NCI-H2107 treated with DMSO at 0.1 percent for 48 hours (cell line): ENCODE measurements around the gene TMEM256.
"Not testable (repeated sequence)": the region's sequence is repeated elsewhere in the genome, so short reads cannot be mapped to it uniquely, and the experiment has no call there.

ENCODE experiments used
- DNase-seq: peaks from one replicate; lab custom pipeline; 2025; ENCODE audit not compliant: unreplicated experiment; lab: John Stamatoyannopoulos, UW

The TMEM256 gene

DNA sequence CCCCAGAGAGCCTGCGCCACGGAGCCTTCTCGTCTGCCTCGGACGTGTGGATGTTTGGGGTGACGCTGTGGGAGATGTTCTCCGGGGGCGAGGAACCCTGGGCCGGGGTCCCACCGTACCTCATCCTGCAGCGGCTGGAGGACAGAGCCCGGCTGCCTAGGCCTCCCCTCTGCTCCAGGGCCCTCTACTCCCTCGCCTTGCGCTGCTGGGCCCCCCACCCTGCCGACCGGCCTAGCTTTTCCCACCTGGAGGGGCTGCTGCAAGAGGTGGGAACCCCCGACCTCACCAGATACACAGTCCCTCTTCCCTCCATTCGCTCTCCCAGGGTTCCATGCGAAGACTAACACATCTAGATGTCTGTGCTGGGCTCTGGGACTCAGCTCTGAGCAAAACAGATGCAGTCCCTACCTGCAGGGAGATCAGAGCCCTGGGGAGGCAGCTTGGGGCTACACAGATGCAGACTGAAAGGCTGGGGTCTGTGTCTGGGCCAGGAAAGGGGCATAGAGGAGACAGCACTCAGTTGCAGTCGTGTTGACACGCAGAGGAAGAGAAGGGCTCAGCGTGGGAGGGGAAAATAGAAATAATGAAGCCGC is 19.3 kb downstream of the TMEM256 start:
- no peak for DNase-seq

DNA sequence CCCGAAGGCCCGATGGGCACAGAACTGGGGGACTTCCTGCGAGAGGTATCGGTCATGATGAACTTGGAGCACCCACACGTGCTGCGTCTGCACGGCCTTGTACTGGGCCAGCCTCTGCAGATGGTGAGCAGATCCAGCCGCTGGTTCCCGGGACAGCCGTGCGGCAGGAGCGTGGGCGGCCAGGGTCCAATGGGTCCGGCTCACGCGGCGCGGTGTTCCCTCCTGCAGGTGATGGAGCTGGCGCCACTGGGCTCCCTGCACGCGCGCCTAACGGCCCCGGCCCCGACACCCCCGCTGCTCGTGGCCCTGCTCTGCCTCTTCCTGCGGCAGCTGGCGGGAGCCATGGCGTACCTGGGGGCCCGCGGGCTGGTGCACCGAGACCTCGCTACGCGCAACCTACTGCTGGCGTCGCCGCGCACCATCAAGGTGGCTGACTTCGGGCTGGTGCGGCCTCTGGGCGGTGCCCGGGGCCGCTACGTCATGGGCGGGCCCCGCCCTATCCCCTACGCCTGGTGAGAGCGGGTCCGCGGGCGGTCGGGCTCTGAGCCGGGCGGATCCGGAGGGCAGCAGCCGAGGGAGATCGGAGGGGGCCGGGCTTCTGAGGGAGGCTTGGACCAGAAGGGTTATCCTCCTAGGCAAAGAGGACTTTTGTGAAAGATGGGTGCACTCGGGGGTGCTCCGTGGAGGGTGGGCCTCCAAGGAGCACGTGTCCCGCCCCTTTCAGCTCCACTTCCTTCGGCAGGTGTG is 20.0 kb downstream of the TMEM256 start:
- no peak for DNase-seq

DNA sequence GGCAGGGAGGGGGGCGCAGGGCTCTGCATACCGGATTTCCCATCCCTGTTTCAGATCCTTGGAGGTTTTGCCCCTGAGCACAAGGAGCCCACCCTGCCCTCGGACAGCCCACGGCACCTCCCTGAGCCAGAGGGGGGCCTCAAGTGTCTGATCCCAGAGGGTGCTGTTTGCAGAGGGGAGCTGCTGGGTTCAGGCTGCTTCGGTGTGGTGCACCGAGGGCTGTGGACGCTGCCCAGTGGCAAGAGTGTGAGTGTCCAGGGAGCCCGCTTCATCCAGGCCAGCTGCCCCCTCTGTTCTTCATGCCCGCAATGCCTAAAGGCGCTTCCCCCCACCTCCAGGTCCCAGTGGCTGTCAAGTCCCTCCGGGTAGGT is 20.5 kb downstream of the TMEM256 start:
- DNase-seq = no peak

DNA sequence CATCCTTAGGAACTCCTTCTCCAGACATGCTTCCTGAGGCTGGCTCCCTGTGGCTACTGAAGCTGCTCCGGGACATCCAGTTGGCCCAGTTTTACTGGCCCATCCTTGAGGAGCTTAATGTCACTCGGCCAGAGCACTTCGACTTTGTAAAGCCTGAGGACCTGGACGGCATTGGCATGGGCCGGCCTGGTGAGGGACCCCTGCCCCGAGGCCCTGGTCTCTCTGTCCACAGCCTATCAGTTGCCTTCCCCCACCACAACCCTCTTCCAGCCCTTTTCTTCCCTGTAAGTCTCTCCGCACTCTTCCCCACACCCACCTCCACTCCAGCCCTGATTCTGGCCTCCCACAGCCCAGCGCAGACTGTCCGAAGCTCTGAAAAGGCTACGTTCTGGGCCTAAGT is 21.0 kb downstream of the TMEM256 start:
- DNase-seq = no peak

DNA sequence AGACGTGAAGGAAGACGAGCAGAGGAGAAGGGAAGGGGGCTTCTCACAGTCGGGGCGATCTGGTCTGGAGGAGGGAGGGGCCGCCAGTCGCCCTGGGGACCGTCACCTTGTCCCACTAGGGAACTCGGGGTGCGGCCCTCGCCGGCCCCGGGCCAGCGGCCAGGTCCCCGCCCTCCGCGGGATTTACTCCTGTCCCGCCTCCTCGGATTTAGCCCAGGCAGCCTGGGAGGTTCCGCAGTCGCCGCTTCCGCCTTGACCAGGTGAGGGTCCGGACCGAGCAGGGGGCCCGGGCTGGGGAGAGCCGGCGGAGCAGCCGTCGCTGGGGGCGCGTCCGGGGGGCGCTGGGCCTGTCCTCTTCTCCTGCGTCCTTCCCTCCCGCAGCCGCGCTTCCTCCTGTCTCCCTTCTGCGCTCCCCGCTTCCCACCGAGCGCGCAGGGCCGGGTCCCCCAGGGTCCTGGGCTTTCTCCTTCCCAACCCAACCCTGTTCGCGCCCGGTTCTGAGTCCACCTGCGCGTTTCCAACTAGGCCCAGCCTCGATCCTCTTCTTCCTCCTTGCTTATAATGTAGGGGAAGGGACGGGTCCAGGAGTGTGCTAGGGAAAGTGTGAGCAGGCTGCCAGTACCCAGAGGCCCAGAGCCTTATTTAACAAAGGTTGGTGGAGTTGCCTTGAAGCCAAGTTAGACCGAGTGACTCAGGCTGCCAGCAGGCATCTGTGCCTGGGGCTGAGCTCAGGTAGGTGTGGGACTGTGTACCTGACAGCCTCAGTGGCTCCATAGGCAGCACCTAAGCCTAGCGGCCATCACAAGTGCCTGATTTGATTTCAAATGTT is 22.8 kb downstream of the TMEM256 start, which contains the start of gene TNK1:
Gene TNK1 (plus strand): TSS at position 235 of the 829 bp plus-strand sequence. CDS start 1,838 bp downstream, outside the sequence.
- no peak for DNase-seq

DNA sequence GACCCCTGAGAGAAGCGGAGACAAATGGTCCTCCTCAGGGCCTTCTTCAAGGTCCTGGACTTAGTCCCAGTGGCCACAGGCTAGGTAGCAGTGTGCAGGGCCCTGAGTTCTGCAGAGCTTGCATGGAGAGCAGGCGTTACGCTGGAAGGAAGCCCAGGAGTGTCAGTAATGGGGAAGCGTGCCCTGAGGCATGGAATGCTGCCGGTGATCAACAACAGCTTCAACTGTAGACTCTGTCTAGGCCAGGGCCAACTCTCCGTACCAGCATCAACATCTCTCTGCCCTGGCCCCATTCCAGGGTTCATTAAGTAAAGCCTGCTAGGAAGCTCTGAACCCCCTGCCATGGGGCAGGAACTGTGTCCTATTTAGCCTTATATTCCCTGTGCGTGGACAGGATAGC is 23.6 kb downstream of the TMEM256 start:
- DNase-seq = no peak

DNA sequence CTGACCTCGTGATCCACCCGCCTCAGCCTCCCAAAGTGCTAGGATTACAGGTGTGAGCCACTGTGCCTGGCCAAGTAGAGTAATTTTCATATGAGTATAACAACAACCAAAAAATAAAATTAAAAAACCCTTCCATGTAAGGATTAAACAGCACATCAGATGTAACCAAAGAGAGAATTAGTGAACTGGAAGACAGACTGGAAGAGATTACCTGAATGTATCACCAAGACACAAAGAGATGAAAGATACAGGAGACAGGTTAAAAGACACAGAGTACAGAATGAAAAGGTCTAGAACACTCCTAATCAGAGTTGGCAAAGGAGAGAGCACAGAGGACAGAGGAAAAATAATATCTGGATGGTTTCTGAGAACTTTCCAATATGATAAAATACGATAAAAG is 24.8 kb downstream of the TMEM256 start:
- DNase-seq = no peak

DNA sequence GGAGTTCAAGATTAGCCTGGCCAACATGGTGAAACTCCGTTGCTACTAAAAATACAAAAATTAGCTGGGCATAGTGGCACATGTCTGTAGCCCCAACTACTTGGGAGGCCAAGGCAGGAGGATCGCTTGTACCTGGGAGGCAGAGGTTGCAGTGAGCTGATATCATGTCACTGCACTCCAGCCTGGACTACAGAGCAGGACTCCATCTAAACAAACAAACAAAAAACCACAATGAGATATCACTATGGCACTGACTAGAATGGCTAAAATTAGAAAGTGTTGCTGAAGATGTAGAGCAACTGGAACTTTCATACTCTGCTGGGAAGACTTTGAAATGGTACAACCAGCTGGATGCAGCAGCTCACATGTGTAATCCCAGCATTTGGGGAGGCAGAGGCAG is 29.5 kb downstream of the TMEM256 start:
- no peak for DNase-seq

DNA sequence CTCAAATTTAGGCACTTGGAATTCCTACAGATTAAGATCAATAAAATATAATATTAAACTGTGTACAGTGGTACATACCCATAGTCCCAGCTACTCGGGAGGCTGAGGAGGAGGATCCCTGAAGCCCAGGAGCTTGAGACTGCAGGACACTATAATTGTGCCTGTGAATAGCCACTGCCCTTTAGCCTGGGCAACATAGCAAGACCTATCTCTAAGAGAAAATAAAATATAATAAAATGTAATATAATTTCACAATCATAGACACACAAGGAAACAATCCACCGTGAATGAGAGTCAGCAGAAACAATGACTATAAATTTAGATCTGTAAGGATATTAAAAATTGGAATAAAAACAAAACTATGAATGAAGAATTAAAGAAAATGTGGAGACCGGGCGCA is 33.0 kb downstream of the TMEM256 start:
- no peak for DNase-seq

DNA sequence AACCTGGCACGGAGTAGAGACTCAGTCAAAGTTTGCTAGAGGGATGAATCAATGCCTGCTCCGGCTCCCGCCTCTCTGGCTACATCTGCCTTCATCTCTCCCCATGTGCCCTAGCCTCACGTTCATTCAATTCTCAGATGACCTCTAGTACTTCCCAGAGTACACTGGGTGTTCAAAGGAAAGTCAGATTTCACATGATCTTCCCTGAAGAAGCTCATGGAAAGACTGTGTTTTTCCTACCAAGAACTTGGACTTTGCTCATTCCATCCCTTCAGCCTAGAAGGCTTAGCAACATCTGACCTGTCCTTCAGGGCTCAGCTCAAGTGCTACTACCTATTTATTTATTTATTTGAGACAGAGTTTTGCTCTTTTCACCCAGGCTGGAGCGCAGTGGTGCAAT is 34.1 kb downstream of the TMEM256 start:
- no peak for DNase-seq

DNA sequence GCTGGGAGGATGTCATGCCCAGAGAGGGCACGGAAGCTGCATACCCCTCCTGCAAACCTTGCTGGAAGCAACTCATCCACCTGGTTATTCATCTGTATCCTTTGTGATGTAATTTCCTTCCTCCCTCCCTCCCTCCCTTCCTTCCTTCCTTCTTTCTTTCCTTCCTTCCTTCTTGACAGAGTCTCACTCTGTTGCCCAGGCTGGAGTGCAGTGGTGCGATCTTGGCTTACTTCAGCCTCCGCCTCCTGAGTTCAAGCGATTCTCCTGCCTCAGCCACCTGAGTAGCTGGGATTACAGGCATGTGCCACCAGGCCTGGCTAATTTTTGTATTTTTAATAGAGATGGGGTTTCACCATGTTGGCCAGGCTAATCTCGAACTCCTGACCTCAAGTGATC is 35.3 kb downstream of the TMEM256 start:
- not testable (repeated sequence) for DNase-seq

DNA sequence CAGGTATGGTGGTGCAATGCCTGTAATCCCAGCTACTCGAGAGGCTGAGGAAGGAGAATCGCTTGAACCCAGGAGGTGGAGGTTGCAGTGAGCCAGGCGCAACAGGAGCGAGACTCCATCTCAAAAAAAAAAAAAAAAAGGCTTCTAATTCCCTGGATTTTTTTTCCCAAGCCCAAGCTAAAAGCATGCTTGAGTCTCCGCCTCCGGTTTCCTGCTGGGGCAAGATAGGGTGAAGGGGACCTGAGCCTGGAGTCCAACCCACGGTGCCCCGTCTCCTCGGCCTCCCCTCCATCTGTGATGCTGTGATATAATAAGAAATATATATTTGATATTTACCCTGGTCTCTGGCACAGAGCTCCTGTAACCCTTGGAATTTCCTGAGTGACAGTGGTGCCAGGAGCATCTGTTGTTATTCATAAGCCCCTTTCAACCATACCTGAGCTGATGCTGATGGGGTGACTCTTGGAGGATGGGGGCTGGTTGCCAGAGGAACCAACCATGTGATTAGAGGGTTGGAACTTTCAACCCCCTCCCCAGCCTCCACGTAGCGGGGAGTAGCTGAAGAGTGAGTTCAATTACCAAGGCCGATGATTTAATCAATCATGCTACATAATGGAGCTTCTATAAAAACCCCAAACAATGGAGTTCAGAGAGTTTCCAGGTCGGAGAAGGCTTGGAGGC is 35.8 kb downstream of the TMEM256 start:
- DNase-seq = no peak

DNA sequence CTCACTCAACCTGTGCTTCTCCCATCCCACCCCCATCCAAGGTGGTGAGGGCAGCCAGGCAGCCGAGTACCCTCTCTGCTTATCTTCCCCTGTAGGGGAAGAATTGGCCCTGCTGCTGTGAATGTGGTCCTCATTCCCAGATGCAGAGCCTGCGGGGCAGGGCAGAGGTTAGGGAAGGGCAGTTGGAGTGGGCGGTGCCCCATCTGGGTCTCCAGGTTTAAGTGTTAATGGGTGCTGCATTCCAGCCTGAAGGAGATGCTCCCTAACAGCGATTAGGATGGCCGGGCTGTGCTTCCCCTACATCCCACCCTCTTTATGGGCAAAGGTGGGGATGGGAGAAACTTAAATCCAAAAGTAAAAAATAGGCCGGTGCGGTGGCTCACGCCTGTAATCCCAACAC is 36.8 kb downstream of the TMEM256 start:
- DNase-seq = no peak

DNA sequence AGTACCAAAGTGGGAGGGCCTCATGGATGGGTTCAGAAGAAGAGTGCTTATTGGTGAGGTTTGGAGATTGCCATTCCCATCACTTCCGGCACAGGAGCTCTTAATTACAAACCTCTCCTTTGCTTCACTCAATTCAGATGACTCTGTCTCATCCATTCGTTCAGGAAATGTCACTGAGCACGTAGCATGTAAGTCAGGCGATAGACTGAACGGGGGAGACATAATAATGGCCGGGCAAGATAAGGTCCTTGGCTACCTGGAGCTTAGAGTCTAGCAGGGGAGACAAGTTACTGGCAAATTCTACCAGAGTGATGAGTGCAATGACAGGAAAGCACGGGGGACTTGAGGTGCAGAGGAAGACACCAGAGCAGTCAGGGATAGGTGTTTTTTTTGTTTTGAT is 37.9 kb downstream of the TMEM256 start:
- DNase-seq = not testable (repeated sequence)

DNA sequence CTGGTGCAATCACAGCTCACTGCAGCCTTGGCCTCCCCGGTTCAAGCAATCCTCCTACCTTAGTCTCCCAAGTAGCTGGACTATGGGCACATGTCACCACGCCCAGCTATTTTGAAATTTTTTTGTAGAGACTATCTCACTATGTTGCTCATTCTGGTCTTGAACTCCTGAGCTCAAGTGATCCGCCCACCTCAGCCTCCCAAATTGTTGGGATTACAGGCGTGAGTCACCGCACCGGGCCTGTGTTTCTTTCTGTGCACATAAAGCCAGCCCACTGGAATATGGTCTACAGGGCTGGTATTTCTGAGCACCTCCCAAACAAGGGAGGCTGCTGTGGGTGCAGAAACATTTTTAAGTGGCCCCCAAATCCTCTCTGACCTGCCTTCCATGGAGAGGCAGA is 40.6 kb downstream of the TMEM256 start:
- no peak for DNase-seq

DNA sequence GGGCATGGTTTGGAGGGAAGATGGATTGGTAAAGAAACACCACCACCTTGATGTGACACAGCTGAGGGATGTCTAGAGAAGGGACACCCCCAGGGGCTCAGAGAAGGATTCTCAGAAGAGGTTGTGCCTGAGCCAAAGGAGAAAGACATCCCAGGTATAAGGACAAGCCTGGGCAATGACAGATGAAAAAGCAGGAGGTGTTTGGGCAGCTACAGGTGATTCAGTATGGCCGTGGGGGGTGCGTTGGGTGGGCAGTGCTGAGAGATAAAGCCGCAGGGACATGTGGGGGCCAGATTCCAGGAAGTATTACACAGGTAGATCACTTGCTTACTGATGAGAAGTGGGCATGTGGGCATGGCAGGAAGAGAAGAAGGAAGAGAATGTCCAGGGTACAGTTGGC is 42.0 kb downstream of the TMEM256 start:
- DNase-seq = no peak

DNA sequence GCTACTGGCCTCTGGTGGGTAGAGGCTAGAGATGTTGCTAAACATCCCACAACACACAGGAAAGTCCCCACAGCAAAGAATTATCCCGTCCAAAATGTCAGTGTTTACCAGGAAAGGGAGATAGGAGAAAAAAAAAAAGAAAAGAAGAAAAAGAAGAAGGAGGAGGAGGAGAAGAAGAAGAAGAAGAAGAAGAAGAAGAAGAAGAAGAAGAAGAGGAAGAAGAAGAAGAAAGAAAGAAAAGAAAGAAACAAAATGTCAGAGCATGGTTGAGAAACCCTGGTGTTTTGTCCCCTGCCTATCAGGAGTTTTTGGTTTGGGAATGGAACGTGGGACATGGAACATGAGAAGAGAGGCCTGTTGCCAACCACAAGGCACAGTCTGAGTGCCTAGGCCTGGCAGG is 46.5 kb downstream of the TMEM256 start:
- no peak for DNase-seq

DNA sequence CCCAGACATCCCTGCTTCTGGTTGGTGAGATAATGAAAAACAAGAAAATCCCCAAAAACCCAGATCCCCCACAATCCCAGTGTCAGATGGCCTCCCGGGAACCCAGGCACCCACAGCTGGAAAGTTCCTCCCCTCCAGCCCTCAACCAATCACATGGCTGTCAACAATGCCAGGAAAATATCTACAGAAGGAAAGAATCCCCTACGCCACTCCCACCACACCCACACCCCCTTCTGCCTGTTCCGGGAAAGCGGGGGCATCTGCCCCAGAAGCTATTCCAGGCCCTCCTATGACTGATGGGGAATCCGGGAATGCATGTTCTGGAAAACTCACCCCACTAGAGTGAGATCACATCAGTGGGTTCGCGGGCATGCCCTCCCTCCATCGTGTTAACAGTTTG is 47.1 kb downstream of the TMEM256 start:
- no peak for DNase-seq

DNA sequence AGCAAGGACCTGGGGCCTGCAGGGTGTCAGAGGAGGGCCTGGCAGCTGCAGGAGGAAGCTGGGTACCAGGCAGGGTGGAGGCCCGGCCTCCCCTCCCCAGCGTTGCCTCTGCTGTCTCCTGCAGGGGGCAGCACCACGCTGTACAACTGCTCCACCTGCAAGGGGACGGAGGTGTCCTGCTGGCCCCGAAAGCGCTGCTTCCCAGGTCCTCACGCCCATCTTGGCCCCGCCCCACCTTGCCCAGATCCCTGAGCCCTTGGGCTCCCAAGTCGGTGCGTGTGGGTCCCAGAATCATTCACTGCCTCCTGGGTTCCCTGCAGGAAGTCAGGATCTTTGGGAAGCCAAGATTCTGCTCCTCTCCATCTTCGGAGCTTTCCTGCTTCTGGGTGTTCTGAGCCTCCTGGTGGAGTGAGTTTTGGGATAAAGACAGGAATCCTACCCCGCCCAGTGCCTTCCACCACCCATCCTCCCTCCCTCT is 47.8 kb downstream of the TMEM256 start:
- DNase-seq = no peak

DNA sequence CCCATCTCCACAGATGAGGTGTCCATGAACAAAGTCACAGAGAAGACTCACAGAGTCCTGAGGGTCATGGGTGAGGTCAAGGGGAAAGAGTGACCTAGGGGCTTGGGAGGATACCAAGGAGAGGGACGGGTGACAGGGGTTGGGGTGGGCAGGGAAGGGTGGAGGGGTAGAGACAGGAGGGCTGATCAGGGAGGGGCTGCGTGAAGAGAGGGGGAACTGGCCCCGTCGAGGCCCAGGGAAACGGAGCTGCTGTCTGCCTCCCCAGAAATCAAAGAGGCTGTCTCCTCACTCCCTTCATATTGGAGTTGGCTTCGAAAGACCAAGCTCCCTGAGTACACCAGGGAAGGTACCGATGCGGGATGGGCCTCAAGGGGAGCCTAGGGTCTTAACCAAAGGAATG is 48.3 kb downstream of the TMEM256 start:
- DNase-seq = no peak

DNA sequence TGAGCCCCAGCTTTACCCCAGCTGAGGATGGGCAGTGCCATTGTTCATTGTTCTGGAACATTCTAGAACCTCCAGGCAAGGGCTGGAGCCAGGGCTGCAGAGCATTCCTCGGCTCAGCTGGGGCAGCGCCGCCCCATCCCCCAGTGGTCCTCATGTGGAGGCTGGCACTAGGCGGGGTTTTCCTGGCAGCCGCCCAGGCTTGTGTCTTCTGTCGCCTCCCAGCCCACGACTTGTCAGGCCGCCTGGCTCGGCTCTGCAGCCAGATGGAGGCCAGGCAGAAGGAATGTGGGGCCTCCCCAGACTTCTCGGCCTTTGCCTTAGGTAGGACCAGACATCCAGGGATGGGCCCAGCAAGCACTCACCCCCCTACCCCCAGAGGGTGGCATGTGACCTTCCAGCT is 48.8 kb downstream of the TMEM256 start, which contains the start of gene TMEM95:
Gene TMEM95 (plus strand): TSS at position 104 of the 400 bp plus-strand sequence. CDS start 49 bp downstream, at position 153.
- DNase-seq = no peak
